A549 (cell line): ENCODE data around the gene ACBD3. TPM values are rescaled to one million over a fixed set of nuclear protein-coding genes. Genes with fewer than 3 reads are reported as not detected.

Experiments used
- ATAC-seq, 2 experiments: fragments of 200-7000 bp in 1 of 2; fragments of >200 bp in 1 of 2; cut with Nextera tagmentation in 1 of 2; cut with Tn5 transposase in 1 of 2; 3 replicates each; pipeline versions ENCODE4 v1.8.0 to v1.9.1; 2018 to 2020; ENCODE audit warnings: mild to moderate bottlenecking in 1 of 2, moderate library complexity in 1 of 2
- CTCF ChIA-PET: fragments of 300-600 bp; sonication (Branson Sonifier 250); formaldehyde crosslinking; extraction: SDS; loops from one replicate; lab custom pipeline; 2021; ENCODE audit warnings: antibody characterized with exemption, inconsistent platforms; lab: Yijun Ruan, JAX
- POLR2A ChIA-PET: fragments of 350-600 bp; formaldehyde crosslinking; extraction: SDS; loops from one replicate; lab custom pipeline; 2021; ENCODE audit warnings: antibody characterized with exemption, inconsistent platforms; lab: Yijun Ruan, JAX
- DNase-seq, 2 experiments: peaks; one replicate each; pipeline versions ENCODE4 v3.0.0 to v3.0.0-alpha.2; 2011 to 2016; ENCODE audit warnings: low read depth in 1 of 2, low spot score in 1 of 2
- FAIRE-seq: peaks from 2 replicates; lab custom pipeline; 2011; peaks lifted over from hg19 to GRCh38; lab: Jason Lieb, UNC
- H3K27ac ChIP-seq, 2 experiments: fragments of >200 bp; sonication (Bioruptor Twin); formaldehyde crosslinking; 3 replicates each; pipeline ENCODE4 v1.5.1; 2016 to 2017
- H3K4me1 ChIP-seq: fragments of >200 bp; sonication (Bioruptor Twin); formaldehyde crosslinking; 3 replicates; pipeline ENCODE4 v1.6.1; 2016
- H3K4me2 ChIP-seq: fragments of >200 bp; sonication (Bioruptor Twin); formaldehyde crosslinking; 3 replicates; pipeline ENCODE4 v1.6.1; 2016
- H3K4me3 ChIP-seq: fragments of >200 bp; sonication (Bioruptor Twin); formaldehyde crosslinking; 3 replicates; pipeline ENCODE4 v1.5.1; 2016
- H3K9me3 ChIP-seq: fragments of >200 bp; sonication (Bioruptor Twin); formaldehyde crosslinking; 3 replicates; pipeline ENCODE4 v1.6.1; 2016
- BHLHE40 ChIP-seq: IDR thresholded peaks from 2 replicates; pipeline ENCODE4 v1.6.1; 2012; ENCODE audit warnings: low read depth, low read length, inconsistent platforms
- CBX2 ChIP-seq: fragments of 200-600 bp; sonication (generic); IDR thresholded peaks from 2 replicates; pipeline ENCODE4 v1.6.1; 2016; ENCODE audit warnings: low read depth, mild to moderate bottlenecking, borderline replicate concordance
- CHD2 ChIP-seq: fragments of 150-350 bp; IDR thresholded peaks from 2 replicates; pipeline ENCODE4 v1.6.1; 2014; ENCODE audit warnings: low read length; ENCODE audit not compliant: partially characterized antibody
- CHD4 ChIP-seq: fragments of 200-600 bp; sonication (generic); IDR thresholded peaks from 2 replicates; pipeline ENCODE4 v1.6.1; 2016; ENCODE audit warnings: antibody characterized with exemption, mild to moderate bottlenecking, borderline replicate concordance
- EHMT2 ChIP-seq: fragments of 200-600 bp; sonication (generic); IDR thresholded peaks from 2 replicates; pipeline ENCODE4 v1.6.1; 2016; ENCODE audit warnings: antibody characterized with exemption, low read depth, mild to moderate bottlenecking, moderate library complexity
- ESRRA ChIP-seq: fragments of 150-350 bp; IDR thresholded peaks from 2 replicates; pipeline ENCODE4 v1.6.1; 2014; ENCODE audit warnings: mild to moderate bottlenecking, low read length, borderline replicate concordance
- FOSL2 ChIP-seq, 2 experiments: fragments of 450-650 bp in 1 of 2; fragments of >200 bp in 1 of 2; sonication (Bioruptor Twin) in 1 of 2; formaldehyde crosslinking; IDR thresholded peaks; 2 replicates each; pipeline versions ENCODE4 v1.5.0 to v1.6.1; 2016 to 2020; ENCODE audit warnings: mild to moderate bottlenecking in 1 of 2, moderate library complexity in 1 of 2
- HEYL ChIP-seq: fragments of 250-450 bp; sonication (Bioruptor Pico); IDR thresholded peaks from 2 replicates; pipeline ENCODE4 v1.8.0; 2021; ENCODE audit warnings: mild to moderate bottlenecking, moderate library complexity
- JUNB ChIP-seq: fragments of >200 bp; sonication (Bioruptor Twin); formaldehyde crosslinking; IDR thresholded peaks from 2 replicates; pipeline ENCODE4 v1.6.1; 2016
- MAFK ChIP-seq: fragments of 450-650 bp; IDR thresholded peaks from 2 replicates; pipeline ENCODE4 v1.6.1; 2014; ENCODE audit not compliant: partially characterized antibody
- MAZ ChIP-seq: fragments of 150-350 bp; IDR thresholded peaks from 2 replicates; pipeline ENCODE4 v1.6.1; 2014; ENCODE audit warnings: antibody characterized with exemption, low read depth, low read length, borderline replicate concordance
- MYC ChIP-seq: IDR thresholded peaks from 2 replicates; pipeline ENCODE4 v1.6.1; 2012; ENCODE audit warnings: mild to moderate bottlenecking, inconsistent platforms, low read length, improper control_type of control experiment, borderline replicate concordance
- NPAS2 ChIP-seq: fragments of 250-450 bp; sonication (Bioruptor Pico); IDR thresholded peaks from 2 replicates; pipeline ENCODE4 v1.8.0; 2022; ENCODE audit warnings: mild to moderate bottlenecking, moderate library complexity, borderline replicate concordance
- NR3C1 ChIP-seq: fragments of >200 bp; sonication (Bioruptor Twin); formaldehyde crosslinking; IDR thresholded peaks from 3 replicates; pipeline ENCODE4 v1.6.1; 2017
- RARB ChIP-seq: fragments of 250-450 bp; sonication (Bioruptor Pico); IDR thresholded peaks from 2 replicates; pipeline ENCODE4 v1.8.0; 2021; ENCODE audit warnings: mild to moderate bottlenecking, moderate library complexity
- ZFP36 ChIP-seq: fragments of 450-650 bp; IDR thresholded peaks from 2 replicates; pipeline ENCODE4 v1.6.1; 2014; ENCODE audit warnings: borderline replicate concordance; ENCODE audit not compliant: partially characterized antibody
- ZSCAN20 ChIP-seq: fragments of 250-450 bp; sonication (Bioruptor Pico); IDR thresholded peaks from 2 replicates; pipeline ENCODE4 v1.8.0; 2022; ENCODE audit warnings: mild to moderate bottlenecking, moderate library complexity
- WGBS: methylation state at CpG from one replicate; pipeline ENCODE4 v1.1.6; 2017; ENCODE audit errors: missing lambda C conversion rate; 5-methylcytosine and 5-hydroxymethylcytosine counted together
- polyA plus RNA-seq, 4 experiments: library from polyadenylated mRNA; depleted of rRNA in 3 of 4; stranded (reverse); fragments of >200 nt; fragmentation: RNase III in 1 of 4; extraction: RNeasy Plus Mini Kit Qiagen cat#74134 plus additional on column Dnase treatment in 1 of 4; gene quantifications; 2 replicates in 3 of 4; 3 replicates in 1 of 4; pipeline ENCODE4 v1.2.3, GENCODE V29; 2011 to 2017
- TF ChIP-seq, protein P1 (sequence below): fragments of 450-650 bp; IDR thresholded peaks from 2 replicates; pipeline ENCODE4 v1.6.1; 2014; ENCODE audit warnings: antibody characterized with exemption
- TF ChIP-seq, protein P2 (sequence below): fragments of 200-600 bp; sonication (generic); IDR thresholded peaks from 2 replicates; pipeline ENCODE4 v1.6.1; 2016; ENCODE audit warnings: antibody characterized with exemption, mild to moderate bottlenecking, moderate library complexity
- TF ChIP-seq, protein P3 (sequence below): fragments of 150-350 bp; IDR thresholded peaks from 2 replicates; pipeline ENCODE4 v1.6.1; 2014; ENCODE audit warnings: low read depth, mild to moderate bottlenecking, low read length
- TF ChIP-seq, protein P4 (sequence below): fragments of >200 bp; sonication (Bioruptor Twin); formaldehyde crosslinking; IDR thresholded peaks from 3 replicates; pipeline ENCODE4 v1.5.1; 2016
- TF ChIP-seq, protein P5 (sequence below): fragments of 250-450 bp; sonication (Bioruptor Pico); IDR thresholded peaks from 2 replicates; pipeline ENCODE4 v1.5.0; 2021; ENCODE audit warnings: mild to moderate bottlenecking, moderate library complexity, borderline replicate concordance

ACBD3 gene
- polyA plus RNA-seq, 2 of the 4 experiments (the other 2 are of a cell fraction): 29.8 to 52.9 TPM

DNA sequence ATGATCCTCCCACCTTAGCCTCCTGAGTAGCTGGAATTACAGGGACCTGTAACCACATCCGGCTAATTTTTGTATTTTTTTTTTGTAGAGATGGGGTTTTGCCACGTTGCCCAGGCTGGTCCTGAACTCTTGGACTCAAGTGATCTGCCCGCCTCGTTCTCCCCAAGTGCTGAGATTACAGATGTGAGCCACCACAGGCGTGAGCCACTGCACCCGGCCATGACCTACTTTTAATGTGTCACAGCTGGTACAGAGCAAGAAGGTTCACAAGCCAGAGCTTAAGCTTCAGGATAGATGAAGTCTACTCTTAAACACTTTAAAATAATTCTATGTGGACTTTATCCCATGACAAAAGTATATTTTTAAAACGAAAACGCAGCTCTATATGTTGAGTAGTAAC lies 23.6 kb downstream of the ACBD3 start:
- no peak for FAIRE-seq
- Histone ChIP-seq H3K9me3 (no peaks in the 10 kb centered on the region), H3K4me1 (no peaks in the 10 kb centered on the region), H3K27ac (no peak overlapping the region), H3K4me2 (no peak overlapping the region), H3K4me3 (no peak overlapping the region)
- ChIA-PET CTCF (interaction anchor here (0.7 to 4.7 kb wide), 2 partner anchors 38 to 1889 kb away, joined by 3 to 39 read pairs; no protein-coding TSS in a partner anchor), POLR2A (no interaction called here)
- DNase-seq: no peak
- TF ChIP-seq ZFP36: no peak
- TF ChIP-seq RARB (CRISPR knock-in tag): no peak
- TF ChIP-seq EHMT2: no peak
- ATAC-seq: no peak
- 92% methylated on average over 8 of the region's 8 CpGs for WGBS

DNA sequence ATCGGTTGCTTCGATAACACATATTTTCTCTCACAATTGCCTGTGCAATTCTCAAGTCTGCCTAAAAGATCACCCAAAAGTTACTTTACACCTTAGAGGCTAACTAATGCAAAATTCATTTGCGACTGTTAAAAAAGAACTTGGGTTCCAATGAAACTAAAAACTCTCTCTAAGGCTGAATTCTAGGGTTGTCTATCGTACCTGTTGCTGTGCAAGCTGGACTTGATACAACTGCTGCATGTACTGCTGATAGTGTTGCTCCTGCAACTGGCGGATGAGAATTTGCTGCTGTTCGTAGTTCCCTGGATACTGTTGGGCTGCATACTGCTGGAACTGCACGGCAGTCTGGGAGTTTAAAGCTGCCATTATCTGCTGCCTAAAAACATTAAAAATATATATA lies 27.6 kb downstream of the ACBD3 start:
- Histone ChIP-seq H3K4me1 (no peaks in the 10 kb centered on the region), H3K9me3 (no peaks in the 10 kb centered on the region), H3K27ac (no peak overlapping the region), H3K4me2 (no peak overlapping the region), H3K4me3 (no peak overlapping the region)
- ATAC-seq (no peak), FAIRE-seq (no peak), DNase-seq (no peak)
- TF ChIP-seq ZFP36 (no peak), MAFK (no peak), CHD4 (no peak), ESRRA (no peak), BHLHE40 (no peak), NR3C1 (no peak)
- TF ChIP-seq, protein P1, sequence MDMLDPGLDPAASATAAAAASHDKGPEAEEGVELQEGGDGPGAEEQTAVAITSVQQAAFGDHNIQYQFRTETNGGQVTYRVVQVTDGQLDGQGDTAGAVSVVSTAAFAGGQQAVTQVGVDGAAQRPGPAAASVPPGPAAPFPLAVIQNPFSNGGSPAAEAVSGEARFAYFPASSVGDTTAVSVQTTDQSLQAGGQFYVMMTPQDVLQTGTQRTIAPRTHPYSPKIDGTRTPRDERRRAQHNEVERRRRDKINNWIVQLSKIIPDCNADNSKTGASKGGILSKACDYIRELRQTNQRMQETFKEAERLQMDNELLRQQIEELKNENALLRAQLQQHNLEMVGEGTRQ: no peak
- TF ChIP-seq, protein P2, sequence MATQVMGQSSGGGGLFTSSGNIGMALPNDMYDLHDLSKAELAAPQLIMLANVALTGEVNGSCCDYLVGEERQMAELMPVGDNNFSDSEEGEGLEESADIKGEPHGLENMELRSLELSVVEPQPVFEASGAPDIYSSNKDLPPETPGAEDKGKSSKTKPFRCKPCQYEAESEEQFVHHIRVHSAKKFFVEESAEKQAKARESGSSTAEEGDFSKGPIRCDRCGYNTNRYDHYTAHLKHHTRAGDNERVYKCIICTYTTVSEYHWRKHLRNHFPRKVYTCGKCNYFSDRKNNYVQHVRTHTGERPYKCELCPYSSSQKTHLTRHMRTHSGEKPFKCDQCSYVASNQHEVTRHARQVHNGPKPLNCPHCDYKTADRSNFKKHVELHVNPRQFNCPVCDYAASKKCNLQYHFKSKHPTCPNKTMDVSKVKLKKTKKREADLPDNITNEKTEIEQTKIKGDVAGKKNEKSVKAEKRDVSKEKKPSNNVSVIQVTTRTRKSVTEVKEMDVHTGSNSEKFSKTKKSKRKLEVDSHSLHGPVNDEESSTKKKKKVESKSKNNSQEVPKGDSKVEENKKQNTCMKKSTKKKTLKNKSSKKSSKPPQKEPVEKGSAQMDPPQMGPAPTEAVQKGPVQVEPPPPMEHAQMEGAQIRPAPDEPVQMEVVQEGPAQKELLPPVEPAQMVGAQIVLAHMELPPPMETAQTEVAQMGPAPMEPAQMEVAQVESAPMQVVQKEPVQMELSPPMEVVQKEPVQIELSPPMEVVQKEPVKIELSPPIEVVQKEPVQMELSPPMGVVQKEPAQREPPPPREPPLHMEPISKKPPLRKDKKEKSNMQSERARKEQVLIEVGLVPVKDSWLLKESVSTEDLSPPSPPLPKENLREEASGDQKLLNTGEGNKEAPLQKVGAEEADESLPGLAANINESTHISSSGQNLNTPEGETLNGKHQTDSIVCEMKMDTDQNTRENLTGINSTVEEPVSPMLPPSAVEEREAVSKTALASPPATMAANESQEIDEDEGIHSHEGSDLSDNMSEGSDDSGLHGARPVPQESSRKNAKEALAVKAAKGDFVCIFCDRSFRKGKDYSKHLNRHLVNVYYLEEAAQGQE: no peak
- ChIA-PET POLR2A (no interaction called here), CTCF (interaction anchor here (0.5 to 3.6 kb wide), 2 partner anchors 34 to 123 kb away, joined by 3 to 14 read pairs; no protein-coding TSS in a partner anchor)
- WGBS: 96% methylated on average over 7 of the region's 7 CpGs

DNA sequence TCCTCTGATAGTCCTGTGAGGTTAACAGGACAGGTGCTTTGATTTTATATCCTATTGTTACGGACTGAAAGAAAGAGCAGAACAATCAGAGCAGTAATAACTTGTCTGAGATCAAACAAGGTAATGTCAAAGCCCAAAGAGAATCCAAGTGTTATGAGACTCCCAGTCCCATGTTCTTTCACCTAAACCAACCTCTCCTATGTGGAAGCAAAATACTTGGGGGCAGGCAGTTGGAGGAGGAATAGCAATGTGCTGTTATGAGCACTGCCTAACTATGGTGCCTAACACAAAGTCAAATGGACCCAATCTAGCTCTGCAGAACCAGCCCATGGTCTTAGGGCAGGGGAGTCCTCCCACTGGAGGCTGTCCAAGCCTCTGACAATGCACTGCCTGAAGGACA lies 28.1 kb downstream of the ACBD3 start:
- ChIA-PET POLR2A (no interaction called here), CTCF (interaction anchor here (0.5 to 3.6 kb wide), 2 partner anchors 33 to 123 kb away, joined by 3 to 14 read pairs; no protein-coding TSS in a partner anchor)
- no peak overlapping the region for H3K27ac ChIP-seq
- DNase-seq (no peak), FAIRE-seq (no peak), ATAC-seq (no peak)
- H3K9me3 ChIP-seq: no peaks in the 10 kb centered on the region
- 94% methylated on average over 1 of the region's 1 CpG for WGBS
- H3K4me1 ChIP-seq: no peaks in the 10 kb centered on the region
- H3K4me2 ChIP-seq: no peak overlapping the region
- H3K4me3 ChIP-seq: no peak overlapping the region
- no peak for TF ChIP-seq ZSCAN20
- TF ChIP-seq, protein P3, sequence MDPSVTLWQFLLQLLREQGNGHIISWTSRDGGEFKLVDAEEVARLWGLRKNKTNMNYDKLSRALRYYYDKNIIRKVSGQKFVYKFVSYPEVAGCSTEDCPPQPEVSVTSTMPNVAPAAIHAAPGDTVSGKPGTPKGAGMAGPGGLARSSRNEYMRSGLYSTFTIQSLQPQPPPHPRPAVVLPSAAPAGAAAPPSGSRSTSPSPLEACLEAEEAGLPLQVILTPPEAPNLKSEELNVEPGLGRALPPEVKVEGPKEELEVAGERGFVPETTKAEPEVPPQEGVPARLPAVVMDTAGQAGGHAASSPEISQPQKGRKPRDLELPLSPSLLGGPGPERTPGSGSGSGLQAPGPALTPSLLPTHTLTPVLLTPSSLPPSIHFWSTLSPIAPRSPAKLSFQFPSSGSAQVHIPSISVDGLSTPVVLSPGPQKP: no peak
- TF ChIP-seq, protein P1: no peak
- TF ChIP-seq, protein P4, sequence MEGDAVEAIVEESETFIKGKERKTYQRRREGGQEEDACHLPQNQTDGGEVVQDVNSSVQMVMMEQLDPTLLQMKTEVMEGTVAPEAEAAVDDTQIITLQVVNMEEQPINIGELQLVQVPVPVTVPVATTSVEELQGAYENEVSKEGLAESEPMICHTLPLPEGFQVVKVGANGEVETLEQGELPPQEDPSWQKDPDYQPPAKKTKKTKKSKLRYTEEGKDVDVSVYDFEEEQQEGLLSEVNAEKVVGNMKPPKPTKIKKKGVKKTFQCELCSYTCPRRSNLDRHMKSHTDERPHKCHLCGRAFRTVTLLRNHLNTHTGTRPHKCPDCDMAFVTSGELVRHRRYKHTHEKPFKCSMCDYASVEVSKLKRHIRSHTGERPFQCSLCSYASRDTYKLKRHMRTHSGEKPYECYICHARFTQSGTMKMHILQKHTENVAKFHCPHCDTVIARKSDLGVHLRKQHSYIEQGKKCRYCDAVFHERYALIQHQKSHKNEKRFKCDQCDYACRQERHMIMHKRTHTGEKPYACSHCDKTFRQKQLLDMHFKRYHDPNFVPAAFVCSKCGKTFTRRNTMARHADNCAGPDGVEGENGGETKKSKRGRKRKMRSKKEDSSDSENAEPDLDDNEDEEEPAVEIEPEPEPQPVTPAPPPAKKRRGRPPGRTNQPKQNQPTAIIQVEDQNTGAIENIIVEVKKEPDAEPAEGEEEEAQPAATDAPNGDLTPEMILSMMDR: no peak
- TF ChIP-seq CBX2: no peak
- TF ChIP-seq NPAS2 (CRISPR knock-in tag): no peak
- no peak for TF ChIP-seq MYC
- no peak for TF ChIP-seq FOSL2 (IDR thresholded peaks at IDR 0.05)
- no peak for TF ChIP-seq FOSL2 (CRISPR knock-in tag; IDR thresholded peaks at IDR 0.05)
- TF ChIP-seq JUNB: no peak
- TF ChIP-seq HEYL (CRISPR knock-in tag): no peak
- no peak for TF ChIP-seq EHMT2
- no peak for TF ChIP-seq CHD2
- TF ChIP-seq, protein P5, sequence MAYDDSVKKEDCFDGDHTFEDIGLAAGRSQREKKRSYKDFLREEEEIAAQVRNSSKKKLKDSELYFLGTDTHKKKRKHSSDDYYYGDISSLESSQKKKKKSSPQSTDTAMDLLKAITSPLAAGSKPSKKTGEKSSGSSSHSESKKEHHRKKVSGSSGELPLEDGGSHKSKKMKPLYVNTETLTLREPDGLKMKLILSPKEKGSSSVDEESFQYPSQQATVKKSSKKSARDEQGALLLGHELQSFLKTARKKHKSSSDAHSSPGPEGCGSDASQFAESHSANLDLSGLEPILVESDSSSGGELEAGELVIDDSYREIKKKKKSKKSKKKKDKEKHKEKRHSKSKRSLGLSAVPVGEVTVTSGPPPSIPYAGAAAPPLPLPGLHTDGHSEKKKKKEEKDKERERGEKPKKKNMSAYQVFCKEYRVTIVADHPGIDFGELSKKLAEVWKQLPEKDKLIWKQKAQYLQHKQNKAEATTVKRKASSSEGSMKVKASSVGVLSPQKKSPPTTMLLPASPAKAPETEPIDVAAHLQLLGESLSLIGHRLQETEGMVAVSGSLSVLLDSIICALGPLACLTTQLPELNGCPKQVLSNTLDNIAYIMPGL: no peak
- no peak for TF ChIP-seq MAZ
